ENCODE data around the gene PDP2.
A peak's percentile ranks its signal among the peaks of the same experiment; 100 is the strongest.
"Not testable (repeated sequence)": the region's sequence is repeated elsewhere in the genome, so short reads cannot be mapped to it uniquely, and the experiment has no call there.

The PDP2 gene

GRCh38 chr16:66921729-66922450 is 41.6 kb downstream of the PDP2 start:
- no peak for DNase-seq

- DNase-seq = no peak
These were observed 43.0 kb downstream of the PDP2 start for GRCh38 chr16:66923247-66923731.

- DNase-seq = no peak
These were observed 43.6 kb downstream of the PDP2 start for GRCh38 chr16:66923866-66924265.

- DNase-seq = no peak
These were observed 44.4 kb downstream of the PDP2 start for GRCh38 chr16:66924527-66925321.

GRCh38 chr16:66925322-66925840 is 45.1 kb downstream of the PDP2 start, which contains the start of gene RRAD:
Gene RRAD, minus strand, starts transcription at chr16:66925535. Its CDS starts 356 bp downstream, at chr16:66925179.
- no peak for DNase-seq

- no peak for DNase-seq
These were observed 46.0 kb downstream of the PDP2 start for GRCh38 chr16:66926171-66926947.

- DNase-seq = no peak
These were observed 46.7 kb downstream of the PDP2 start for GRCh38 chr16:66926961-66927436.

- no peak for DNase-seq
These were observed 47.8 kb downstream of the PDP2 start for GRCh38 chr16:66927918-66928649.

- no peak for DNase-seq
These were observed 48.5 kb downstream of the PDP2 start for GRCh38 chr16:66928702-66929388.

- no peak for DNase-seq
These were observed 49.9 kb downstream of the PDP2 start for GRCh38 chr16:66930189-66930588.

GRCh38 chr16:66931665-66932064 is 51.4 kb downstream of the PDP2 start:
- no peak for DNase-seq

GRCh38 chr16:66932076-66932475 is 51.8 kb downstream of the PDP2 start:
- DNase-seq = no peak

GRCh38 chr16:66933776-66934137 is 53.4 kb downstream of the PDP2 start:
- DNase-seq = peak; percentile 49

- DNase-seq = peak; percentile 83
These were observed 54.0 kb downstream of the PDP2 start, which contains the start of gene CIAO2B for GRCh38 chr16:66934138-66934838. Gene CIAO2B, minus strand, starts transcription at chr16:66934402. Its CDS starts 38 bp downstream, at chr16:66934364.

- DNase-seq = not testable (repeated sequence)
These were observed 54.6 kb downstream of the PDP2 start for GRCh38 chr16:66934839-66935313.

GRCh38 chr16:66935314-66936011 is 55.1 kb downstream of the PDP2 start, which contains the start of gene CES2:
Gene CES2, plus strand, starts transcription at chr16:66935516. Its CDS starts 120 bp downstream, at chr16:66935636.
- no peak for DNase-seq

- DNase-seq = no peak
These were observed 56.1 kb downstream of the PDP2 start for GRCh38 chr16:66936462-66936861.

GRCh38 chr16:66936889-66937554 is 56.7 kb downstream of the PDP2 start:
- DNase-seq = no peak

- DNase-seq = no peak
These were observed 57.5 kb downstream of the PDP2 start for GRCh38 chr16:66937725-66938337.
